C4-2B (cell line): Measurements from ENCODE around the gene FCN2.

Source experiments
- ZFX ChIP-seq: fragments of 450-650 bp; IDR thresholded peaks from 2 replicates; pipeline ENCODE4 v1.6.1; 2017
- TF ChIP-seq, protein P1 (sequence below): fragments of 450-650 bp; conservative IDR thresholded peaks from 2 replicates; pipeline ENCODE4 v1.5.1; 2017; ENCODE audit warnings: mild to moderate bottlenecking

DNA sequence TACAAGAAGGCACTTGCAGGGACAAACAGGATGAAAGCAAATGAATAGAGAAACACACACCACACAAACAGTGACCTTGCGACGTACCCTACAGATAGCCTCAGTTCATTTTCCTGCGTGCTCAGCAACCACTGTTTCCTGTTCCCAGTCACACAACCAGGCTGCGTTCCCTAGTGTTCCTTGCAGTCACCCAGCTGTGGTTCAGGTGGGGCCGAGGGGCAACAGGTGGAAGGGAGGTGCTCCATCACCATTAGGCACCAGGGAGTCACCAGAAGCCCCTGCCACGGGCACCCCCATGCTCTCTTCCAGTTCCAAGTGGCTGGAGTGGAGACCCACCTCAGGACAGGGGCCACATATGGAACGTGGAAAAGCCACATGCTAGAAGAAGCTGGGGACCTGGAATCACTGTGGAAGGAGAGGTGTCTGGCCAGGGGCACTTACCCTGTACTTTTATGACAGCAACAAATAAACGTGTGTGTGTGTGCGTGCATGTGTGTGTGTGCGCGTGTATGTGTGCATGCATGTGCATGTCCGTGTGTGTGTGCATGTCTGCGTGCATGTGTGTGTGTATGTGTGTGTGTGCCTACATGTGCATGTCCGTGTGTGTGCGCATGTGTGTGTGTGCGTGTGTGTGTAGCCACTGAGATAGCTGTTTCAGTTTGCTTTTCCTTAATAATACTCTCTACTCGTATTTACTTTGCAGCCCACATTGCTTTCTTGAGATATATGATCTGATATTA, 18.8 kb upstream of the FCN2 start:
- TF ChIP-seq, protein P1, sequence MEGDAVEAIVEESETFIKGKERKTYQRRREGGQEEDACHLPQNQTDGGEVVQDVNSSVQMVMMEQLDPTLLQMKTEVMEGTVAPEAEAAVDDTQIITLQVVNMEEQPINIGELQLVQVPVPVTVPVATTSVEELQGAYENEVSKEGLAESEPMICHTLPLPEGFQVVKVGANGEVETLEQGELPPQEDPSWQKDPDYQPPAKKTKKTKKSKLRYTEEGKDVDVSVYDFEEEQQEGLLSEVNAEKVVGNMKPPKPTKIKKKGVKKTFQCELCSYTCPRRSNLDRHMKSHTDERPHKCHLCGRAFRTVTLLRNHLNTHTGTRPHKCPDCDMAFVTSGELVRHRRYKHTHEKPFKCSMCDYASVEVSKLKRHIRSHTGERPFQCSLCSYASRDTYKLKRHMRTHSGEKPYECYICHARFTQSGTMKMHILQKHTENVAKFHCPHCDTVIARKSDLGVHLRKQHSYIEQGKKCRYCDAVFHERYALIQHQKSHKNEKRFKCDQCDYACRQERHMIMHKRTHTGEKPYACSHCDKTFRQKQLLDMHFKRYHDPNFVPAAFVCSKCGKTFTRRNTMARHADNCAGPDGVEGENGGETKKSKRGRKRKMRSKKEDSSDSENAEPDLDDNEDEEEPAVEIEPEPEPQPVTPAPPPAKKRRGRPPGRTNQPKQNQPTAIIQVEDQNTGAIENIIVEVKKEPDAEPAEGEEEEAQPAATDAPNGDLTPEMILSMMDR: no peak
- TF ChIP-seq ZFX: no peak
